ENCODE results near the gene LIN7B. TPM values are rescaled to one million over a fixed set of nuclear protein-coding genes. Genes with fewer than 3 reads are reported as not detected.
A peak's percentile ranks its signal among the peaks of the same experiment; 100 is the strongest.

Gene LIN7B
- total and polyA plus RNA-seq, 9 of the 15 experiments (the other 6 are each of a cell fraction or from before 2014, with no cell fraction given) = 0.89 to 15.7 (median 4.0) TPM

DNA sequence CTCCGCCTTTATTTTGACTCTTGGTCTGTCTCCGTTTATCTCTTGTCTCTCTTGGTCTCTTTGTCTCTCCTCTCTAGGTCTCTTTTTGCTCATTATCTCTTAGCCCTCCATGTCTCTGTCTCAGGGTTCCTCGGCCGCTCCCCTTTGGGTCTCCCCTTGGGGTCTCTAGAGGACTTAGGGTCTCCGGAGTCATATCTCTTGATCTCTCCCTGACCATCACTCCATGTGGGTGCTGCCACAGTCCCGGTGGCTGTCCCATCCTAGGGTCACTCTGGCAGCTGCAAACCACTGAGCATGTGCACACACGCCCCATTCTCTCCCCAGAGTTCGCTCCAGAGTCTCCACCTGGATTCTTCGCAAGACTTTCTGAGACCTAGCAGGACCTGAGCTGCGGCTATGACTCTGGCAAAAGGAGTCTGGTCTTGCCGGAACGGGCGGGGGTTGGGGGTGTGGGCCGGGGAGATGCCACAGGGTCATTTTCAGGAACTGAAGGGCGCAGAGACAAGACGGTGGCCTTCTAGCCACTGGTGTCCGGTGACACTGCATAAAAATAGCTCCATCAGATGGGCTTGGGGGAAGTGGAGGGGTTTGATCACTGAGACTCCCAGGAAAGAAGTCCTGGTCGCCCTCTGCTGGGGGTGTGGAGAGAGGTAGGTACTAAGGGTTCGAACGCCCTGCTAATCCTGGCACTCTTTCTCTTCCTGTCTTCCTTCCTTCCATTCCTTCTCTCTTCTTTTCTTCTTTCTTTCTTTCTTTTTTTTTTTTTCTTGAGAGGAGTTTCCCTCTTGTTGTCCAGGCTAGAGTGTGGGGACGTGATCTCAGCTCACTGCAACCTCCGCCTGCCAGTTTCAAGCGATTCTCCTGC, 40.4 kb upstream of the LIN7B start (continued):
- TF ChIP-seq JUND (IDR thresholded peaks at IDR 0.05; ENCODE audit: borderline replicate concordance, low read depth, low read length) = peak; percentile 32; the same call in 1 of the 2 replicates
- TF ChIP-seq JUND (tag; IDR thresholded peaks at IDR 0.05; ENCODE audit: borderline replicate concordance, low read depth, low read length) = peak; percentile 32; the same call in 1 of the 3 replicates
- TF ChIP-seq PCBP1 (IDR thresholded peaks at IDR 0.05; ENCODE audit: low read depth, low read length, poor library complexity, severe bottlenecking) = no peak
- TF ChIP-seq NCOA1 (IDR thresholded peaks at IDR 0.05; ENCODE audit: low read depth) = peak; percentile 31; the same call in 1 of the 2 replicates
- no peak for TF ChIP-seq FOXK1 (CRISPR knock-in tag; IDR thresholded peaks at IDR 0.05; ENCODE audit: borderline replicate concordance)
- peak; percentile 87 for TF ChIP-seq C11orf30 (IDR thresholded peaks at IDR 0.05; ENCODE audit: low read depth)
- no peak for TF ChIP-seq ZNF785 (CRISPR knock-in tag; IDR thresholded peaks at IDR 0.05)
- TF ChIP-seq, protein P1, sequence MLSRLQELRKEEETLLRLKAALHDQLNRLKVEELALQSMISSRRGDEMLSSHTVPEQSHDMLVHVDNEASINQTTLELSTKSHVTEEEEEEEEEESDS (CRISPR knock-in tag; IDR thresholded peaks at IDR 0.05) = no peak
- TF ChIP-seq NCOA6 (IDR thresholded peaks at IDR 0.05) = no peak
- TF ChIP-seq NONO (IDR thresholded peaks at IDR 0.05; ENCODE audit: low read depth in 2 of 2, low read length in 1 of 2) = no peak
- TF ChIP-seq BCOR (IDR thresholded peaks at IDR 0.05) = peak; percentile 61
- TF ChIP-seq NFYB (IDR thresholded peaks at IDR 0.05; ENCODE audit: extremely low read depth, insufficient read length) = no peak
- TF ChIP-seq ZNF778 (CRISPR knock-in tag; IDR thresholded peaks at IDR 0.05) = no peak
- TF ChIP-seq ZNF76 (CRISPR knock-in tag; IDR thresholded peaks at IDR 0.05; ENCODE audit: borderline replicate concordance) = no peak
- TF ChIP-seq TBP (optimal IDR thresholded peaks at IDR 0.05; ENCODE audit: low read depth, low read length) = no peak
- no peak for TF ChIP-seq MCM2 (IDR thresholded peaks at IDR 0.05; ENCODE audit: low read depth)
- no peak for TF ChIP-seq HOXB6 (CRISPR knock-in tag; IDR thresholded peaks at IDR 0.05; ENCODE audit: borderline replicate concordance)
- no peak for TF ChIP-seq ZNF253 (CRISPR knock-in tag; conservative IDR thresholded peaks at IDR 0.05)
- TF ChIP-seq POLR2G (IDR thresholded peaks at IDR 0.05; ENCODE audit: low read depth, low read length) = 0 out of 2 replicates have a peak, but pooled peaks have one; percentile 26
- TF ChIP-seq ZNF717 (CRISPR knock-in tag; IDR thresholded peaks at IDR 0.05) = no peak
- TF ChIP-seq, protein P2, sequence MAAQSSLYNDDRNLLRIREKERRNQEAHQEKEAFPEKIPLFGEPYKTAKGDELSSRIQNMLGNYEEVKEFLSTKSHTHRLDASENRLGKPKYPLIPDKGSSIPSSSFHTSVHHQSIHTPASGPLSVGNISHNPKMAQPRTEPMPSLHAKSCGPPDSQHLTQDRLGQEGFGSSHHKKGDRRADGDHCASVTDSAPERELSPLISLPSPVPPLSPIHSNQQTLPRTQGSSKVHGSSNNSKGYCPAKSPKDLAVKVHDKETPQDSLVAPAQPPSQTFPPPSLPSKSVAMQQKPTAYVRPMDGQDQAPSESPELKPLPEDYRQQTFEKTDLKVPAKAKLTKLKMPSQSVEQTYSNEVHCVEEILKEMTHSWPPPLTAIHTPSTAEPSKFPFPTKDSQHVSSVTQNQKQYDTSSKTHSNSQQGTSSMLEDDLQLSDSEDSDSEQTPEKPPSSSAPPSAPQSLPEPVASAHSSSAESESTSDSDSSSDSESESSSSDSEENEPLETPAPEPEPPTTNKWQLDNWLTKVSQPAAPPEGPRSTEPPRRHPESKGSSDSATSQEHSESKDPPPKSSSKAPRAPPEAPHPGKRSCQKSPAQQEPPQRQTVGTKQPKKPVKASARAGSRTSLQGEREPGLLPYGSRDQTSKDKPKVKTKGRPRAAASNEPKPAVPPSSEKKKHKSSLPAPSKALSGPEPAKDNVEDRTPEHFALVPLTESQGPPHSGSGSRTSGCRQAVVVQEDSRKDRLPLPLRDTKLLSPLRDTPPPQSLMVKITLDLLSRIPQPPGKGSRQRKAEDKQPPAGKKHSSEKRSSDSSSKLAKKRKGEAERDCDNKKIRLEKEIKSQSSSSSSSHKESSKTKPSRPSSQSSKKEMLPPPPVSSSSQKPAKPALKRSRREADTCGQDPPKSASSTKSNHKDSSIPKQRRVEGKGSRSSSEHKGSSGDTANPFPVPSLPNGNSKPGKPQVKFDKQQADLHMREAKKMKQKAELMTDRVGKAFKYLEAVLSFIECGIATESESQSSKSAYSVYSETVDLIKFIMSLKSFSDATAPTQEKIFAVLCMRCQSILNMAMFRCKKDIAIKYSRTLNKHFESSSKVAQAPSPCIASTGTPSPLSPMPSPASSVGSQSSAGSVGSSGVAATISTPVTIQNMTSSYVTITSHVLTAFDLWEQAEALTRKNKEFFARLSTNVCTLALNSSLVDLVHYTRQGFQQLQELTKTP (IDR thresholded peaks at IDR 0.05; ENCODE audit: low read depth in 1 of 2, partially characterized antibody in 2 of 2) = peak in 1 of 2 experiments; percentile 37
- TF ChIP-seq ZNF347 (CRISPR knock-in tag; IDR thresholded peaks at IDR 0.05; ENCODE audit: low read depth) = no peak
- no peak for TF ChIP-seq PML (IDR thresholded peaks at IDR 0.05; ENCODE audit: low read length)
- TF ChIP-seq, protein P3, sequence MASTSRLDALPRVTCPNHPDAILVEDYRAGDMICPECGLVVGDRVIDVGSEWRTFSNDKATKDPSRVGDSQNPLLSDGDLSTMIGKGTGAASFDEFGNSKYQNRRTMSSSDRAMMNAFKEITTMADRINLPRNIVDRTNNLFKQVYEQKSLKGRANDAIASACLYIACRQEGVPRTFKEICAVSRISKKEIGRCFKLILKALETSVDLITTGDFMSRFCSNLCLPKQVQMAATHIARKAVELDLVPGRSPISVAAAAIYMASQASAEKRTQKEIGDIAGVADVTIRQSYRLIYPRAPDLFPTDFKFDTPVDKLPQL (IDR thresholded peaks at IDR 0.05; ENCODE audit: extremely low read depth, insufficient read length) = no peak
- no peak for TF ChIP-seq SREBF2 (CRISPR knock-in tag; IDR thresholded peaks at IDR 0.05)
